ENCODE measurements around the gene VRK1.

Gene VRK1

GRCh38 chr14:96826818-96827217 lies 29.6 kb downstream of the VRK1 start:
- no peak for DNase-seq (ENCODE audit: low read depth in 2 of 2)

- no peak for DNase-seq (ENCODE audit: low read depth in 2 of 2)
These were observed 30.1 kb downstream of the VRK1 start for GRCh38 chr14:96827290-96827689.

GRCh38 chr14:96829791-96830190 lies 32.6 kb downstream of the VRK1 start:
- no peak for DNase-seq (ENCODE audit: low read depth in 2 of 2)

- DNase-seq (ENCODE audit: low read depth in 2 of 2), result no peak
These were observed 33.8 kb downstream of the VRK1 start for GRCh38 chr14:96830946-96831345.

GRCh38 chr14:96832351-96832750 lies 35.2 kb downstream of the VRK1 start:
- no peak for DNase-seq (ENCODE audit: low read depth in 2 of 2)

DNA sequence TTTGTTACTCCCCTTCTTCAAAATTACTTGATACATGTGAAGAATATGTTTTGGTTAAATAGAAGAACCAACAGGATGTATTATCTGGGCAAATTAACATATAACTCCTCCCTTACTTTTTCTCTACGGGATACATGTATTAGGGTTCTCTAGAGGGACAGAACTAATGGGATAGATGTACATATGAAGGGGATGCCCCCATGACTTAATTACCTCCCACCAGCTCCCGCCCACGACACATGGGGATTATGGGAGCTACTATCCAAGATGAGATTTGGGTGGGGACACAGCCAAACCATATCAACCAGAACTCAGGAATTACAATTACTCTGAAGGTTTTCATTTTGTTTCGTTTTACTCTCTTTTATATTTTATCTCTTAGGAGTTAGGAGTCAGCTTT lies 41.3 kb downstream of the VRK1 start:
- no peak for DNase-seq (ENCODE audit: low read depth in 2 of 2)

GRCh38 chr14:96839251-96839650 lies 42.1 kb downstream of the VRK1 start:
- no peak for DNase-seq (ENCODE audit: low read depth in 2 of 2)

DNA sequence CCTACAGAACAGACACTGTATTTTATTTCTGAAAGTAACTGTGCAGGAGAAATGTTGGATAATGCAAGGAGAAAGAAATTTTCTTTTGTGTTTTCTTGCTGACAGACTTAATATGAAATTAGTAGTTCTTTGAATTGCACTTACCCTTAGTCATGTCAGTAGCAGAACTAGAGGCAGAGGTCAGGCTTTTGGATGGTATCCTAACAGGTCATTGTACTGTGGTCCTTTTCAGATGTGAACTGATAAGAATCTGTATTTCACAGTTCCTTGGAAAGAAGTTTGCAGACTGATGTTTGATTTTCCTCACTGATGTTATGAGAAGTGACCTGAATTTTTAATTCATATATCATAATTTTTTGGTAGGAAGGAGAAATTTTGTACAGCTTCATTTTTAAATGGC lies 46.0 kb downstream of the VRK1 start:
- no peak for DNase-seq (ENCODE audit: low read depth in 2 of 2)

DNA sequence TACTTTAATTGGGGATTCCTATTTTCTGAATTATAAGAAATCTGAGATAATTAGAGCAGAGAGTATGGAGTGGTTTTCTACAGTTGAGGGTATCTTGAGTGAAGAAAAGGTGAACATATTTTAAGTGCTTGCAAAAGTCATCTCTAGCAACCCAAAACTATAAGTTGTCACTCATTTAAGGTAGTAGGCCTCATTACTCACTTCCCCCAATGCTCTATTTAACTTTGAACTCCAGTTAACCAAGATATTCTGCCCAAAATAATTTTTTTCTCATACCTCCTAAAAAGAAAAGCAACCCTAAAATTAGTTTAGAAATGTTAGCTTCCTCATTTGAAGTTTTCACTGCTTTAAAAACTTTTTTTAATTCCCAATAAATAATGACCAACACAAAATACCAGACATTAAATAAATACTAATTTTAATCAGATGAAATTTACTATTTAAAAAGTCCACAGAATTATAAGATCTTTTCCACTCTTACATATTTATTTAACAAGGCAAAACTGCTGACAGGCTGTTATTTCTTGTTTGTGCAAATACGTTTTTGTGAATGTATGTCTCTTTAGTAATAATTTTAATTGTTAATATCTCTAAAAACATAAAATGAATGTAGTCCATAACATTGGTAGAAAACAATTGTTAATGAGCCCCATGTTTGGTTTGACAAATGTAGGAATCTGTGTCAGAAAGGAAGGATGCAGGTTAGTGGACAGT lies 47.8 kb downstream of the VRK1 start:
- no peak for DNase-seq (ENCODE audit: low read depth in 2 of 2)

DNA sequence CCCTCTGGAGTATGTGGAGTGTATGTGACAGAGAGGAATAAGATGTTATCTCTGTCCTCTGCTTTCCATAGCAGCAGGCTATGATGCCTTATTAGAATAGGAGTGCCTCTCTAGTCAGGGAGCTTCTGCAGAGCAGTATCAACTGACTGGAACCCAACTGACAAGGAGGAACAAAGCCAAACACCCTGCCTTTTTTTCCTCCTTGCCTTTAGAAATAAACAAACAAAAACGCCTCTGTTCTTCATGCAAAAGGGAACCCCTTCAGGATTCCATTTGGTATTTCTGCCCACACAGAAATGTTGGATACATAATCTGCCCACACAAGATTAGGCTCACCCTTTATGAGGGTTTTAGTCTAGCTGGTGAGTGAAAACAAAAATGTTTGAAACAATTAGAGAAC lies 50.3 kb downstream of the VRK1 start:
- DNase-seq (ENCODE audit: low read depth in 2 of 2), result no peak

DNA sequence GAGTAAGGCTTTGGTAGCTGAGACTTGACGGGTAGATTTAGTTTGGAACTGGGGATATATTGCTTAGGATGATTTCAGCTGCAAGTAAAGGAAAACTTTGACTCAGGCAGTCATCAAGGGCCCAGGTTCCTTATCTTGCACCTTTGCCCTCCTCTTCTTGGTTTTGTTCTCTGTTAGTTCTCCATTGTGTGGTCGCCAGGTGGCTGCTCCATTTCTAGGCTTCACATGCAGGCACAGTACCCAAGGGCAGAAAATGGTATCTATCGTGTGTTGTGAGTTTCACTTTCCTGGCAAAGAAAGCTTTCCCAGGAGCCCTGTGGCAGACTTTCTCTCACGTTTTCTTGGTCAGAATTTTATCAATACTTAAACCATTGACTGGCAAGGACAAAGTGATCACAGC lies 50.8 kb downstream of the VRK1 start:
- no peak for DNase-seq (ENCODE audit: low read depth in 2 of 2)

DNA sequence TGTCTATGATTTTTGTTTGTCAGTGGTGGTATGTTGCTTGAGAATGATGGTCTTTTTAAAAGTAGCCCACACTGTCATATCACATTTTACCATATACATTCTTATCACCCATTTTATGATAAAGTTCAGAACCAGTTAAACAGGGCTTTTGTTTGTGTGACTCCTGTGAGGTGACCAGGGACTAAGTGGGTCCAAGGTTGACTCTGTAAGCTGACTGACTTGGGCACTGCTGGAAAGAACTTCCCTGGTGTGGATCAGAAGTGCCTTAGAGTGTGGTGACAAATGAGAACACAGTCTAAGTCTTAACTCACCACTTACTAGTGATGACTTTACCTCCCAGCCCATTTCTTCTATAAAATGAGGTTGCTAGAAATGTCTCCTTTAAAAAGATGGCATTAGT lies 52.6 kb downstream of the VRK1 start:
- no peak for DNase-seq (ENCODE audit: low read depth in 2 of 2)

- DNase-seq (ENCODE audit: low read depth in 2 of 2), result no peak
These were observed 54.7 kb downstream of the VRK1 start for GRCh38 chr14:96851694-96852381.

GRCh38 chr14:96852823-96853422 lies 55.7 kb downstream of the VRK1 start:
- DNase-seq (ENCODE audit: low read depth in 2 of 2), result no peak

GRCh38 chr14:96858643-96859042 lies 61.5 kb downstream of the VRK1 start:
- no peak for DNase-seq (ENCODE audit: low read depth in 2 of 2)

GRCh38 chr14:96861568-96862310 lies 64.6 kb downstream of the VRK1 start:
- no peak for DNase-seq (ENCODE audit: low read depth in 2 of 2)

GRCh38 chr14:96863327-96863985 lies 66.3 kb downstream of the VRK1 start:
- no peak for DNase-seq (ENCODE audit: low read depth in 2 of 2)

DNA sequence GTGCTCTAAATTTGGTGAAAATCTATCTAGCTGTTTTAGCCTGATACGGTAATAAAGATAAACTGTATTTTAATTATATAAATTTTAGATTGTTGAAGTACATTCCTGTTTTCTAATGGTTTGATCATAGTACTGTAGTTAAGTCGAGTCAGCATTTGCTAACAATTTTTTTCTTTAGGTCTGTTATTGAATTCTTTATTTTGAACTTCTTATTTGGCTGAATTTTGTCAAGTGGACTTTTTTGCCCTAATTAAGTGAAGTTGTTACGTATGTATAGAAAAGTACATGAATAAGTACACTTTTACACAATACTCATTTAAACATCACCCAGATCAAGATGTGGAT lies 66.8 kb downstream of the VRK1 start:
- no peak for DNase-seq (ENCODE audit: low read depth in 2 of 2)

GRCh38 chr14:96867634-96868033 lies 70.5 kb downstream of the VRK1 start:
- DNase-seq (ENCODE audit: low read depth in 2 of 2), result no peak

GRCh38 chr14:96874127-96874526 lies 76.9 kb downstream of the VRK1 start:
- no peak for DNase-seq (ENCODE audit: low read depth in 2 of 2)

- no peak for DNase-seq (ENCODE audit: low read depth in 2 of 2)
These were observed 79.6 kb downstream of the VRK1 start for GRCh38 chr14:96876747-96877146.

DNA sequence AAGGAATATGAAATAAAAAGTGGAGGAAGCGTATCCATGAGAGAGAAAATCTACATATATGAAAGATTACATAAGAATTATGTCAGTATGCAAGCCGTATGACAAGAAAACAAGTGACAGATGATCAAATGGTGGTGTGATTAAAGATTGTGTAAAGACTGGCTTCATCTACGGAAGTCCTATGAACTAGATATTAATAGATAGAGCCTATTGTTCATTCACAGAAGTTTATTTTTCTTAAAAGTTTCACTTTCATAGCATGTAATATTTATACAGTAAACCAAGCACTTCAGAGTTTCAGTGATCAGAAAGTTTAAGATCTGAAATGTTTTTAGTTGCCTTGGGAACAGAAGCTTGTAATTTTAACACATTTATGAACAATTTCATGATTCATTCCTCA lies 84.5 kb downstream of the VRK1 start:
- DNase-seq (ENCODE audit: low read depth in 2 of 2), result no peak

All from activated CD8-positive, alpha-beta memory T cell treated with anti-CD3 and anti-CD28 coated beads for 4 hours (primary cell).